HepG2 (cell line): ENCODE data around the gene USP25.

Experiments
- CBX2 ChIP-seq, 2 experiments: fragments of 200-600 bp in 1 of 2; sonication (generic); formaldehyde crosslinking in 1 of 2; IDR thresholded peaks; 2 replicates each; pipeline versions ENCODE4 v1.7.0 to v1.8.1; 2018 to 2022; ENCODE audit warnings: low read depth in 2 of 2, low read length in 1 of 2, mild to moderate bottlenecking in 1 of 2, missing genetic modification reagents in 1 of 2
- CC2D1A ChIP-seq: sonication (generic); formaldehyde crosslinking; IDR thresholded peaks from 2 replicates; pipeline ENCODE4 v1.8.1; 2023; ENCODE audit warnings: mild to moderate bottlenecking, missing genetic modification reagents
- CEBPB ChIP-seq: IDR thresholded peaks from 2 replicates; pipeline ENCODE4 v1.6.1; 2011; ENCODE audit warnings: low read depth, low read length, improper control_type of control experiment, borderline replicate concordance
- GABPB1 ChIP-seq: IDR thresholded peaks from 2 replicates; pipeline ENCODE4 v1.6.1; 2016; ENCODE audit warnings: mild to moderate bottlenecking, missing genetic modification reagents, moderate library complexity, missing compliant biosample characterization
- GATAD2A ChIP-seq: IDR thresholded peaks from 2 replicates; pipeline ENCODE4 v1.6.1; 2016
- GTF2F1 ChIP-seq: fragments of 150-350 bp; IDR thresholded peaks from 2 replicates; pipeline ENCODE4 v1.6.1; 2014; ENCODE audit warnings: low read length
- IRF2 ChIP-seq: IDR thresholded peaks from 2 replicates; pipeline ENCODE4 v1.6.1; 2018; ENCODE audit warnings: missing genetic modification reagents, missing compliant biosample characterization
- NFYB ChIP-seq: sonication (generic); formaldehyde crosslinking; IDR thresholded peaks from 2 replicates; pipeline ENCODE4 v1.4.0; 2020; ENCODE audit warnings: missing genetic modification reagents
- PHF21A ChIP-seq: sonication (generic); formaldehyde crosslinking; IDR thresholded peaks from 2 replicates; pipeline ENCODE4 v1.5.0; 2020; ENCODE audit warnings: mild to moderate bottlenecking, missing genetic modification reagents
- SRSF1 ChIP-seq: fragments of 200-400 bp; formaldehyde crosslinking; optimal IDR thresholded peaks from 2 replicates; pipeline ENCODE3; 2017; ENCODE audit warnings: mild to moderate bottlenecking, low read depth, low read length, moderate library complexity
- YY1 ChIP-seq: IDR thresholded peaks from 2 replicates; pipeline ENCODE4 v1.6.1; 2011; ENCODE audit warnings: low read length, low read depth, moderate library complexity, mild to moderate bottlenecking; ENCODE audit not compliant: insufficient read depth, insufficient replicate concordance
- ZNF34 ChIP-seq: sonication (generic); formaldehyde crosslinking; IDR thresholded peaks from 2 replicates; pipeline ENCODE4 v1.4.0; 2020; ENCODE audit warnings: mild to moderate bottlenecking, missing genetic modification reagents, borderline replicate concordance
- TF ChIP-seq, protein P1 (sequence below): sonication (generic); formaldehyde crosslinking; IDR thresholded peaks from 2 replicates; pipeline ENCODE4 v1.5.0; 2020; ENCODE audit warnings: mild to moderate bottlenecking, missing genetic modification reagents, moderate library complexity
- TF ChIP-seq, protein P2 (sequence below): sonication (generic); formaldehyde crosslinking; IDR thresholded peaks from 2 replicates; pipeline ENCODE4 v1.4.0; 2020; ENCODE audit warnings: missing genetic modification reagents

DNA sequence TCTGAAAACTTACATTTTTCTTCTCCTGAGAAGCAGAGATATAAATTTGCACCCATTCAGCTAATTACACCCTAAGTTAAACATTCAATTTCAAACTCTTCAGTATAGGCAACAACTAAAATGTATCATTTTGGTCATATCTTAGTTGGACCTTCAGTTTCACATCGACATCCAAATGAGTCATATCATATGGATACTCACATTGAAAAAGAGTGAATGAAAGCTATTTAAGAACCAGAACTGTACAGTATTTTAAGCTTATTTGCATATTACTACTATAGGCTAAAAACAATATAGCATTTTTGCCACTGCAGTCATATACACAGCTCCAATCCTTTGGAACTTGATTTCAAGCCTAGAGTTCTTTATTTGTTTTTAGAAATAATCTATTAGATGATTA is 33.6 kb downstream of the USP25 start:
- no peak for TF ChIP-seq CBX2 (IDR thresholded peaks at IDR 0.05; ENCODE audit: low read depth, low read length)
- TF ChIP-seq CBX2 (CRISPR knock-in tag; IDR thresholded peaks at IDR 0.05; ENCODE audit: low read depth) = no peak
- TF ChIP-seq, protein P1, sequence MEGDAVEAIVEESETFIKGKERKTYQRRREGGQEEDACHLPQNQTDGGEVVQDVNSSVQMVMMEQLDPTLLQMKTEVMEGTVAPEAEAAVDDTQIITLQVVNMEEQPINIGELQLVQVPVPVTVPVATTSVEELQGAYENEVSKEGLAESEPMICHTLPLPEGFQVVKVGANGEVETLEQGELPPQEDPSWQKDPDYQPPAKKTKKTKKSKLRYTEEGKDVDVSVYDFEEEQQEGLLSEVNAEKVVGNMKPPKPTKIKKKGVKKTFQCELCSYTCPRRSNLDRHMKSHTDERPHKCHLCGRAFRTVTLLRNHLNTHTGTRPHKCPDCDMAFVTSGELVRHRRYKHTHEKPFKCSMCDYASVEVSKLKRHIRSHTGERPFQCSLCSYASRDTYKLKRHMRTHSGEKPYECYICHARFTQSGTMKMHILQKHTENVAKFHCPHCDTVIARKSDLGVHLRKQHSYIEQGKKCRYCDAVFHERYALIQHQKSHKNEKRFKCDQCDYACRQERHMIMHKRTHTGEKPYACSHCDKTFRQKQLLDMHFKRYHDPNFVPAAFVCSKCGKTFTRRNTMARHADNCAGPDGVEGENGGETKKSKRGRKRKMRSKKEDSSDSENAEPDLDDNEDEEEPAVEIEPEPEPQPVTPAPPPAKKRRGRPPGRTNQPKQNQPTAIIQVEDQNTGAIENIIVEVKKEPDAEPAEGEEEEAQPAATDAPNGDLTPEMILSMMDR (CRISPR knock-in tag) = no peak
- TF ChIP-seq IRF2 (CRISPR knock-in tag) = no peak
- no peak for TF ChIP-seq ZNF34 (CRISPR knock-in tag)
- no peak for TF ChIP-seq NFYB (CRISPR knock-in tag)
- no peak for TF ChIP-seq YY1
- no peak for TF ChIP-seq CEBPB
- no peak for TF ChIP-seq PHF21A (CRISPR knock-in tag)
- TF ChIP-seq, protein P2, sequence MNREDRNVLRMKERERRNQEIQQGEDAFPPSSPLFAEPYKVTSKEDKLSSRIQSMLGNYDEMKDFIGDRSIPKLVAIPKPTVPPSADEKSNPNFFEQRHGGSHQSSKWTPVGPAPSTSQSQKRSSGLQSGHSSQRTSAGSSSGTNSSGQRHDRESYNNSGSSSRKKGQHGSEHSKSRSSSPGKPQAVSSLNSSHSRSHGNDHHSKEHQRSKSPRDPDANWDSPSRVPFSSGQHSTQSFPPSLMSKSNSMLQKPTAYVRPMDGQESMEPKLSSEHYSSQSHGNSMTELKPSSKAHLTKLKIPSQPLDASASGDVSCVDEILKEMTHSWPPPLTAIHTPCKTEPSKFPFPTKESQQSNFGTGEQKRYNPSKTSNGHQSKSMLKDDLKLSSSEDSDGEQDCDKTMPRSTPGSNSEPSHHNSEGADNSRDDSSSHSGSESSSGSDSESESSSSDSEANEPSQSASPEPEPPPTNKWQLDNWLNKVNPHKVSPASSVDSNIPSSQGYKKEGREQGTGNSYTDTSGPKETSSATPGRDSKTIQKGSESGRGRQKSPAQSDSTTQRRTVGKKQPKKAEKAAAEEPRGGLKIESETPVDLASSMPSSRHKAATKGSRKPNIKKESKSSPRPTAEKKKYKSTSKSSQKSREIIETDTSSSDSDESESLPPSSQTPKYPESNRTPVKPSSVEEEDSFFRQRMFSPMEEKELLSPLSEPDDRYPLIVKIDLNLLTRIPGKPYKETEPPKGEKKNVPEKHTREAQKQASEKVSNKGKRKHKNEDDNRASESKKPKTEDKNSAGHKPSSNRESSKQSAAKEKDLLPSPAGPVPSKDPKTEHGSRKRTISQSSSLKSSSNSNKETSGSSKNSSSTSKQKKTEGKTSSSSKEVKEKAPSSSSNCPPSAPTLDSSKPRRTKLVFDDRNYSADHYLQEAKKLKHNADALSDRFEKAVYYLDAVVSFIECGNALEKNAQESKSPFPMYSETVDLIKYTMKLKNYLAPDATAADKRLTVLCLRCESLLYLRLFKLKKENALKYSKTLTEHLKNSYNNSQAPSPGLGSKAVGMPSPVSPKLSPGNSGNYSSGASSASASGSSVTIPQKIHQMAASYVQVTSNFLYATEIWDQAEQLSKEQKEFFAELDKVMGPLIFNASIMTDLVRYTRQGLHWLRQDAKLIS = no peak
- TF ChIP-seq GATAD2A = no peak
- TF ChIP-seq GTF2F1 = no peak
- no peak for TF ChIP-seq CC2D1A (CRISPR knock-in tag)
- TF ChIP-seq GABPB1 = no peak
- TF ChIP-seq SRSF1 = no peak
